Mesodermal cell (in vitro differentiated cells): ENCODE data around the gene ABCB11.

Experiments used
- H3K27ac ChIP-seq: 2 replicates; pipeline ENCODE4 v1.7.0; 2013; ENCODE audit warnings: mild to moderate bottlenecking, low read depth, low read length, moderate library complexity; ENCODE audit not compliant: severe bottlenecking
- H3K36me3 ChIP-seq: 2 replicates; pipeline ENCODE4 v1.7.1; 2013; ENCODE audit warnings: mild to moderate bottlenecking, low read length, moderate library complexity; ENCODE audit not compliant: control insufficient read depth, insufficient read depth
- H3K4me1 ChIP-seq: one replicate; pipeline ENCODE4 v1.7.1; 2013; ENCODE audit warnings: mild to moderate bottlenecking, low read length; ENCODE audit not compliant: insufficient read depth, control insufficient read depth, poor library complexity, severe bottlenecking
- H3K4me3 ChIP-seq: 2 replicates; pipeline ENCODE4 v1.7.0; 2013; ENCODE audit warnings: low read length, control low read depth, mild to moderate bottlenecking; ENCODE audit not compliant: insufficient read depth, poor library complexity, severe bottlenecking; ENCODE audit errors: extremely low read depth
- H3K9me3 ChIP-seq: 2 replicates; pipeline ENCODE4 v1.7.1; 2013; ENCODE audit warnings: mild to moderate bottlenecking, low read length, moderate library complexity; ENCODE audit not compliant: control insufficient read depth
- WGBS, 2 experiments: methylation state at CpG; one replicate each; pipeline ENCODE4 v1.1.5; 2013; ENCODE audit warnings: missing lambda C conversion rate in 2 of 2; ENCODE audit not compliant: insufficient coverage in 2 of 2; 5-methylcytosine and 5-hydroxymethylcytosine counted together

The ABCB11 gene

GRCh38 chr2:168971261-168971660 lies 59.9 kb downstream of the ABCB11 start:
- no peaks in the 10 kb centered on the region for H3K9me3 ChIP-seq
- no CpG with 5 or more reads among the region's 3 CpGs for WGBS, 2 experiments
- H3K27ac ChIP-seq = no peak overlapping the region

GRCh38 chr2:168970711-168971233 lies 60.4 kb downstream of the ABCB11 start:
- H3K36me3 ChIP-seq = no peaks in the 10 kb centered on the region
- no peak overlapping the region for H3K27ac ChIP-seq

More at GRCh38 chr2:168971261-168971660, 59.9 kb downstream of the ABCB11 start:
- no peaks in the 10 kb centered on the region for H3K36me3 ChIP-seq
- H3K4me1 ChIP-seq = no peaks in the 10 kb centered on the region
- no peak overlapping the region for H3K4me3 ChIP-seq

DNA sequence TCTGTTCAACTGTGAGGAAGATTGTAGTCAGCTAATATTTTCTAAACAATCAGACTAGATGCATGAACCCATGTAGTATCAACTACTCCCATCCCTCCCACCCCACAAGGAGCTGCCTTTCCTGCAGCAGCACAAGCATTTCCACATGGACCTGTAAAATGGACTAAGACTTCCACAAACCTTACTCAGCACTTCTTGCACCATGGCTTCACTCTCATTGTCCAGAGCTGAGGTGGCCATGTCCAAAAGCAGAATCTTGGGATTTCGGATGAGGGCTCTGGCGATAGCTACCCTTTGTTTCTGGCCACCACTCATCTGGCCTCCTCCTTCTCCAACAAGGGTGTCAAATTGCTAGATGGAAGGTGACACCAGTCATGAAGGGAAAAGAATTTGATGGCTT lies 61.3 kb downstream of the ABCB11 start:
- H3K4me1 ChIP-seq = no peaks in the 10 kb centered on the region
- no peaks in the 10 kb centered on the region for H3K9me3 ChIP-seq
- WGBS, 2 experiments = 94% methylated on average over 2 of the region's 2 CpGs
- H3K27ac ChIP-seq = no peak overlapping the region
- H3K4me3 ChIP-seq = no peak overlapping the region
- no peaks in the 10 kb centered on the region for H3K36me3 ChIP-seq

More at GRCh38 chr2:168970711-168971233, 60.4 kb downstream of the ABCB11 start:
- H3K4me1 ChIP-seq = no peaks in the 10 kb centered on the region
- H3K9me3 ChIP-seq = no peaks in the 10 kb centered on the region
- no peak overlapping the region for H3K4me3 ChIP-seq

DNA sequence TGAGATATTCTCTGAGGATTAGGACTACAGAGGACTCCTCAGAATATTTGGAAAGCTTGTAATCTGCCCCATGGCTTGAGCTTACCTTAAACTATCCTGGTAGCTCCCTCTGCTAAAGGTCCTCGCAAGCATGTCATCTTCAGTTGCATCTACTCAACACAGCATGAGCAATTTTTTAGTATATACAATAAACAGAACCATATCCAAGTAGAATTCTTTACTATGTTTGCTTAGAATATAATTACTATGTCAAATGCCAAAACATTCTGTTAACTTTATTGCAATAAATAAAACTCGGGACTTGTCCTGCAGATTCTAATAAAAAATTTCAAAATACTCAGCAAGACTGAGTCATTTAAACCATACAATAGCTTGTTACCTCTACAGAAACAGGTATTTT lies 62.8 kb downstream of the ABCB11 start:
- Histone ChIP-seq H3K4me1 (no peaks in the 10 kb centered on the region), H3K9me3 (no peaks in the 10 kb centered on the region), H3K4me3 (no peak overlapping the region), H3K27ac (no peak overlapping the region), H3K36me3 (no peaks in the 10 kb centered on the region)
- 75 to 100% methylated on average over 1 of the region's 2 CpGs for WGBS, 2 experiments

GRCh38 chr2:168964251-168964807 lies 66.8 kb downstream of the ABCB11 start:
- no peaks in the 10 kb centered on the region for H3K36me3 ChIP-seq
- WGBS, 2 experiments = no CpG with 5 or more reads among the region's 3 CpGs

DNA sequence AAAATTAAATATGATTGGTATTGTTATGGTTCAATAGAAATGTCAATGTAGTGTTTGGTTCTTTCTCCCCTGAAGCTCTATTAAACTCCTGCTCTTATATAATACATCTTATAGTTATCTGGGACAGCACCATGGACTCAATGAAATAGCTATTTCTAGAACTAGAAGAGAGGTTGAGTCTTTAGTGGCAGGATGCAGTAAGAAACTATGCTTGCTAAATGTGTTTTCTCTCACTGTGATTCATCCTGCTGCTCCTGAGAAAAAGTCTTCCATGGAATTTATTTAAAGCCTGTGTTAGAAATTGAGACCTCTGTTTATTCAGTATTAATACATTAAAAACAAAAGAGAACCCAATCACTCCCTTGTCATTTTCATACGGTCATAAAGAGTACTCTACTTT lies 68.5 kb downstream of the ABCB11 start:
- H3K27ac ChIP-seq = no peak overlapping the region
- WGBS, 2 experiments = no CpG with 5 or more reads among the region's 1 CpG
- H3K36me3 ChIP-seq = no peaks in the 10 kb centered on the region
- H3K4me1 ChIP-seq = no peaks in the 10 kb centered on the region
- no peak overlapping the region for H3K4me3 ChIP-seq
- no peaks in the 10 kb centered on the region for H3K9me3 ChIP-seq

More at GRCh38 chr2:168964251-168964807, 66.8 kb downstream of the ABCB11 start:
- H3K4me3 ChIP-seq = no peak overlapping the region
- H3K27ac ChIP-seq = no peak overlapping the region
- H3K4me1 ChIP-seq = no peaks in the 10 kb centered on the region
- no peaks in the 10 kb centered on the region for H3K9me3 ChIP-seq

- Histone ChIP-seq H3K9me3 (no peaks in the 10 kb centered on the region), H3K4me3 (no peak overlapping the region), H3K27ac (no peak overlapping the region), H3K36me3 (no peaks in the 10 kb centered on the region), H3K4me1 (no peaks in the 10 kb centered on the region)
- 30% methylated on average over 3 of the region's 5 CpGs; no CpG with 5 or more reads in 1 of the 2 experiments for WGBS, 2 experiments
Observed at GRCh38 chr2:168961450-168962229, 69.5 kb downstream of the ABCB11 start.

DNA sequence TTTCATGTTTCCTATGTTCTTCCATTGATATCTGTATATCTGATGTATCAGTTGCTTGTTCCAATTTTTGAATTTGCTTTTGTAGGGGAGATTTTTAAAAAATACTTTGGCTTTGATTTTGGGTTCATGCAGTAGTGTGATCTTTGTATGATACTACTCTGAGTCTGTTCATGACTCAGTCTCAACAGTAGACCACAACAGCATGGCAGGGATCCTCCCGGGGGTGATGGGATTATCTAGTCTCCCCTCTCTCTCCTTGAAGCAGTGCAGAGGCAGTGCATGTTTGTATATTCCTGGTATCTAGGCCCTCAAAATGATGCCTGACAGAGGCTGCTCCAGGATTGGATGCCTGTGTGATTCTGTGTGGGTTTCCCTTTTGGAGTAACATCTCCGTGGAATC lies 74.7 kb downstream of the ABCB11 start:
- 71% methylated on average over 1 of the region's 2 CpGs; no CpG with 5 or more reads in 1 of the 2 experiments for WGBS, 2 experiments
- H3K4me1 ChIP-seq = no peaks in the 10 kb centered on the region
- no peak overlapping the region for H3K27ac ChIP-seq
- no peaks in the 10 kb centered on the region for H3K36me3 ChIP-seq
- no peak overlapping the region for H3K4me3 ChIP-seq
- H3K9me3 ChIP-seq = no peaks in the 10 kb centered on the region

DNA sequence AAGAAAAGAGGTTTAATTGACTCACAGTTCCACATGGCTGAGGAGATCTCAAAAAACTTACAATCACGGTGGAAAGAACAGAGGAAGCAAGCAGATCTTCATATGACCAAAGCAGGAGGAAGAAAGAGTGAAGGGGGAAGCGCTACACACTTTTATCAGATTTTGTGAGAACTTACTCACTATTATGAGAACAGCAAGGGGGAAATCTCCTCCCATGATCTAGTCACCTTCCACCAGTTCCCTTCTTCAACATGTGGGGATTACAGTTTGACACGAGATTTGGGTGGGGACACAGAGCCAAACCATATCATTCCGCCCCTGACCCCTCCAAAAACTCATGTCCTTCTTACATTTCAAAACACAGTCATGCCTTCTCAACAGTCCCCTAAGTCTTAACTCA lies 75.8 kb downstream of the ABCB11 start:
- no peak overlapping the region for H3K27ac ChIP-seq
- WGBS, 2 experiments = 95% methylated on average over 3 of the region's 4 CpGs; no CpG with 5 or more reads in 1 of the 2 experiments
- no peaks in the 10 kb centered on the region for H3K9me3 ChIP-seq
- H3K36me3 ChIP-seq = no peaks in the 10 kb centered on the region
- H3K4me3 ChIP-seq = no peak overlapping the region
- H3K4me1 ChIP-seq = no peaks in the 10 kb centered on the region

DNA sequence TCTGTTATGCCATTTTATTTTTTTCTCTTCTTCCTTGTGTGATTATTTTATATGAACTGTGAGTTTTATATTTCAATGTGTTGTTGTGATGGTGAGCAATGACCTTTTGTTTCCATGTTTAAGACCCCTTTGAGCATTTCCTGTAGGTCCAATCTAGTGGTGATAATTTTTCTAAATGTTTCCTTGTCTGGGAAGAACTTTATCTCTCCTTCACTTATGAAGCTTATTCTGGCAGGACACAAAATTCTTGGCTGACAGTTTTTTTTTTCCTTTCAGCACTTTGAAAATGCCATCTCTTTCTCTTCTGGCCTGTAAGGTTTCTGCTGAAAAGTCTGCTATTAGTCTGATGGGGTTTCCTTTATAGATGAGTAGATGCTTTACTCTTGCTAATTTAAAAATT lies 76.9 kb downstream of the ABCB11 start:
- H3K36me3 ChIP-seq = no peaks in the 10 kb centered on the region
- no peak overlapping the region for H3K27ac ChIP-seq
- no peaks in the 10 kb centered on the region for H3K4me1 ChIP-seq
- no peaks in the 10 kb centered on the region for H3K9me3 ChIP-seq
- H3K4me3 ChIP-seq = no peak overlapping the region

DNA sequence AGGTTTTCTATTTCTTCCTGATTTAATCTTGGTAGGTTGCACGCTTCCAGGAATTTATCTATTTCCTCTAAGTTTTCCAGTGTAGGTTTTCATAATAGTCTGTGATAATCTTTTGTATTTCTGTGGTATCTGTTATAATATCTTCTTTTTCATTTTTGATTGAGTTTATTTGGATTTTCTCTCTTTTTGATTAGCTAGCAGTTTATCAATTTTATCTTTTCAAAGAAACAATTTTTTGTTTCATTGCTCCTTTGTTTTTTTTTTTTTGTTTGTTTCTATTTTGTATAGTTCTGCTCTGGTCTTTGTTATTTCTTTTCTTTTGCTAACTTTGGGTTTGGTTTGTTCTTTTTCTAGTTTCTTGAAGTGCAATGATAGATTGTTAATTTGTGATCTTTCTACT lies 78.7 kb downstream of the ABCB11 start:
- H3K4me1 ChIP-seq = no peaks in the 10 kb centered on the region
- WGBS, 2 experiments = no CpG with 5 or more reads among the region's 1 CpG
- H3K27ac ChIP-seq = no peak overlapping the region
- H3K4me3 ChIP-seq = no peak overlapping the region
- H3K36me3 ChIP-seq = no peaks in the 10 kb centered on the region
- no peaks in the 10 kb centered on the region for H3K9me3 ChIP-seq
